GM12878 (cell line): ENCODE measurements around the gene MS4A6E.

Experiments
- CTCF ChIP-seq, 3 experiments: IDR thresholded peaks in 2 of 3; conservative IDR thresholded peaks in 1 of 3; 2 replicates each; pipeline ENCODE4 v1.5.1; 2011; ENCODE audit warnings: low read depth in 3 of 3, low read length in 3 of 3, mild to moderate bottlenecking in 3 of 3, control low read depth in 2 of 3, moderate library complexity in 2 of 3, inconsistent platforms in 1 of 3, mixed read lengths in 1 of 3; ENCODE audit not compliant: control insufficient read depth in 2 of 3, insufficient read depth in 1 of 3; ENCODE audit errors: extremely low read depth in 1 of 3
- MLLT1 ChIP-seq: fragments of 450-650 bp; IDR thresholded peaks from 2 replicates; pipeline ENCODE4 v1.6.1; 2016; ENCODE audit warnings: mild to moderate bottlenecking
- POLR2AphosphoS5 ChIP-seq: IDR thresholded peaks from 2 replicates; pipeline ENCODE4 v1.6.1; 2011; ENCODE audit warnings: mild to moderate bottlenecking, low read length, inconsistent platforms
- ZNF274 ChIP-seq: IDR thresholded peaks from one replicate; pipeline ENCODE4 v1.8.0; 2011; ENCODE audit not compliant: insufficient read length, insufficient read depth

GRCh38 chr11:60281485-60281884 lies 45.6 kb upstream of the MS4A6E start:
- TF ChIP-seq ZNF274 (no peak), MLLT1 (no peak), CTCF (IDR thresholded peaks at IDR 0.05 in 2 of 3, conservative IDR thresholded peaks at IDR 0.05 in 1 of 3; ENCODE audit: control insufficient read depth in 2 of 3, extremely low read depth in 1 of 3, insufficient read depth in 1 of 3, low read depth in 3 of 3, low read length in 3 of 3) (no peak), POLR2AphosphoS5 (no peak)
